Upper lobe of left lung (tissue), 6 donors: Measurements from ENCODE around the gene PCYT1A. TPM values are rescaled to one million over a fixed set of nuclear protein-coding genes. Genes with fewer than 3 reads are reported as not detected.
A peak's percentile ranks its signal among the peaks of the same experiment; 100 is the strongest.
"Not testable (repeated sequence)": the region's sequence is repeated elsewhere in the genome, so short reads cannot be mapped to it uniquely, and the experiment has no call there.

Experiments used
- ATAC-seq, 2 donors: fragments of 200-7000 bp; cut with Tn5 transposase; one replicate each; pipeline ENCODE4 v1.9.1; 2022; ENCODE audit warnings: mild to moderate bottlenecking in 2 of 2, moderate library complexity in 2 of 2; ENCODE audit not compliant: low FRiP score in 2 of 2
- DNase-seq, 2 donors: peaks; one replicate each; pipeline ENCODE4 v3.0.0-alpha.2; 2019 to 2020
- H3K27ac ChIP-seq, 4 donors: fragments of 200-600 bp; sonication (generic); one replicate each; pipeline ENCODE4 v1.5.1; 2016 to 2019
- H3K27me3 ChIP-seq, 4 donors: fragments of 200-600 bp; sonication (generic); one replicate each; pipeline ENCODE4 v1.5.1; 2017 to 2019
- H3K36me3 ChIP-seq, 4 donors: fragments of 200-600 bp; sonication (generic); one replicate each; pipeline ENCODE4 v1.5.1; 2016 to 2019
- H3K4me1 ChIP-seq, 4 donors: fragments of 200-600 bp; sonication (generic); one replicate each; pipeline ENCODE4 v1.5.1; 2018 to 2019
- H3K4me3 ChIP-seq, 4 donors: fragments of 200-600 bp; sonication (generic); one replicate each; pipeline ENCODE4 v1.5.1; 2017 to 2019; ENCODE audit warnings: mild to moderate bottlenecking in 2 of 4, moderate library complexity in 1 of 4
- H3K9me3 ChIP-seq, 4 donors: fragments of 200-600 bp; sonication (generic); one replicate each; pipeline ENCODE4 v1.5.1; 2018 to 2019
- CTCF ChIP-seq, 6 experiments: fragments of 450-650 bp in 4 of 6; fragments of 200-600 bp in 2 of 6; sonication (generic) in 2 of 6; IDR thresholded peaks; one replicate each; pipeline ENCODE4 v1.5.1; 2016 to 2019; ENCODE audit warnings: antibody characterized with exemption in 6 of 6
- EP300 ChIP-seq, 4 donors: sonication (generic); formaldehyde crosslinking; IDR thresholded peaks; one replicate each; pipeline ENCODE4 v1.5.1; 2017; ENCODE audit warnings: antibody characterized with exemption in 4 of 4, control low read depth in 2 of 4
- POLR2A ChIP-seq, 4 donors: fragments of 450-650 bp; IDR thresholded peaks; one replicate each; pipeline ENCODE4 v1.5.1; 2016 to 2017; ENCODE audit warnings: antibody characterized with exemption in 4 of 4, mild to moderate bottlenecking in 2 of 4
- POLR2AphosphoS5 ChIP-seq, 2 donors: sonication (generic); formaldehyde crosslinking; IDR thresholded peaks; one replicate each; pipeline ENCODE4 v1.5.1; 2017; ENCODE audit warnings: antibody characterized with exemption in 2 of 2
- WGBS, 2 donors: methylation state at CpG; one replicate each; pipeline ENCODE4 v1.1.5; 2017 to 2018; 5-methylcytosine and 5-hydroxymethylcytosine counted together
- total RNA-seq, 6 donors: library from RNA; depleted of rRNA in 4 of 6; stranded (reverse); fragments of >200 nt in 4 of 6; gene quantifications; one replicate each; pipeline versions ENCODE4 v1.1.0 to v1.2.1, GENCODE V29; 2016 to 2021
- donor health status: DM: no; HTN: no; CAD: no; lungs with moderate emphysema.
- donor health status: DM: no; HTN: yes; CAD: no; lungs with severe emphysema.

PCYT1A gene
- total RNA-seq, 6 donors from 2014 or later = 51.6 to 75.2 (median 68.5) TPM

GRCh38 chr3:196210673-196211556 lies 76.6 kb downstream of the PCYT1A start, which contains the start of gene ZDHHC19:
Gene ZDHHC19, minus strand, starts transcription at chr3:196211400. Its CDS starts 85 bp downstream, at chr3:196211315.
- H3K27me3 ChIP-seq = no peaks in the 10 kb centered on the region

GRCh38 chr3:196209944-196210672 lies 77.4 kb downstream of the PCYT1A start:
- H3K4me1 ChIP-seq = peaks cover 4 to 10% (median 6%) of the 10 kb centered on the region in 4 donors
- H3K4me3 ChIP-seq, H3K9me3 ChIP-seq, H3K36me3 ChIP-seq, H3K27me3 ChIP-seq, DNase-seq, ATAC-seq, H3K27ac ChIP-seq: not testable (repeated sequence)
- 77 to 86% methylated on average over 11 of the region's 11 CpGs for WGBS, 2 donors

More at GRCh38 chr3:196210673-196211556, 76.6 kb downstream of the PCYT1A start, which contains the start of gene ZDHHC19:
- TF ChIP-seq CTCF (IDR thresholded peaks at IDR 0.05) = no peak
- no peak for TF ChIP-seq EP300 (IDR thresholded peaks at IDR 0.05)
- no peak for TF ChIP-seq POLR2AphosphoS5 (IDR thresholded peaks at IDR 0.05)
- no peak for TF ChIP-seq POLR2A (IDR thresholded peaks at IDR 0.05)
- no peak within 1 kb of the TSS for H3K27ac ChIP-seq
- no peaks in the 10 kb centered on the region for H3K9me3 ChIP-seq
- peaks cover 4 to 10% (median 6%) of the 10 kb centered on the region in 4 donors for H3K4me1 ChIP-seq
- ATAC-seq (no peak), DNase-seq (no peak)
- H3K36me3 ChIP-seq = no peaks in the 10 kb centered on the region
- WGBS, 2 donors = 70 to 72% methylated on average over 11 to 19 of the region's 23 CpGs
- no peak within 1 kb of the TSS for H3K4me3 ChIP-seq

DNA sequence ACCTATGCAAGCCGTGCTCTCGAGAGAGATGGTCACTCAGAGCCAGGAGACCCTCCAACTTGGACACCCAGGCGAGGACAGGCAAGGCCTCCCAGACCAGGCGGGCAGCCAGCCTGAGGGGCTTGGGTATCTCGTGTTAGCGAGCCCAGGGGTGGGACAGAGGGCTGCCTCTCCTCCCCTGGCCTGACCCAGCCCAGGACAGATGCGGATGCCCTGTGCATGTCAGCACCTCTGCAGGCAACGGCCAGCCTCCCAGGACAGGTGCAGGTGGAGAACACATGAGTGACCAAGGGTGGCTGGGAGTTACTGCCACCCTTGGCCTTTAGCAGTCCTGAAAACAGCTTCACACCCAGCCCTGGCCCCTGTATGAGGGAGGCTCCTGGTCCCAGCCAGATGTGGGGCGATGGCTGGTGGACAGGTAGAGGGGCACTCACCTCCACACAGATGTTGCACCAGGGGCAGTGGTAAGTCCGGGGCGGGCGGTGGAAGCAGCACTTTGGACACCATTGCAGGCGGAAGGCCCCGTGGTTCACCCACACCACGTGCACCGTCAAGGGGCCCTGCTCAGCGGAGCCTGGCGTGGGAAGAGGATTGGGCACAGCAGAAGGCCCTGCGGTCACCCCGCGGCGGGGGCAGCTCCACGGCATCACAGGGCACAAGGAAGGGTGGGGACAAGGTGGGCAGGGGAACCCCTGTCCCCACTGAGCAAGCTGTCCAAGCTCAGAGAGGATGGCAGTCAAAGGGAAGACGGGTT lies 78.4 kb downstream of the PCYT1A start:
- TF ChIP-seq POLR2AphosphoS5 (IDR thresholded peaks at IDR 0.05) (no peak), POLR2A (IDR thresholded peaks at IDR 0.05) (no peak), EP300 (IDR thresholded peaks at IDR 0.05) (no peak), CTCF (IDR thresholded peaks at IDR 0.05) (no peak)
- DNase-seq (no peak), ATAC-seq (peak; percentile 4 to 24)
- Histone ChIP-seq H3K9me3 (no peaks in the 10 kb centered on the region), H3K27ac (no peak overlapping the region), H3K4me1 (peaks cover 4 to 10% (median 6%) of the 10 kb centered on the region in 4 donors), H3K4me3 (no peak overlapping the region), H3K36me3 (no peaks in the 10 kb centered on the region), H3K27me3 (no peaks in the 10 kb centered on the region)
- 79 to 92% methylated on average over 14 to 23 of the region's 24 CpGs for WGBS, 2 donors

- Histone ChIP-seq H3K9me3 (no peaks in the 10 kb centered on the region), H3K4me3 (peak overlapping the region; percentile 22 to 53 (median 44)), H3K36me3 (no peaks in the 10 kb centered on the region), H3K4me1 (peaks cover 4 to 10% (median 6%) of the 10 kb centered on the region in 4 donors), H3K27ac (peak overlapping the region in 2 of 4 donors; percentile 15 to 49), H3K27me3 (no peaks in the 10 kb centered on the region)
- 39 to 50% methylated on average over 34 to 39 of the region's 49 CpGs for WGBS, 2 donors
- peak; percentile 69 to 77 for ATAC-seq
- TF ChIP-seq EP300 (IDR thresholded peaks at IDR 0.05) = no peak
- no peak for TF ChIP-seq POLR2AphosphoS5 (IDR thresholded peaks at IDR 0.05)
- TF ChIP-seq CTCF (IDR thresholded peaks at IDR 0.05) = no peak
- TF ChIP-seq POLR2A (IDR thresholded peaks at IDR 0.05) = no peak
- DNase-seq = peak; percentile 49 to 89
Observed at GRCh38 chr3:196207833-196208607, 79.5 kb downstream of the PCYT1A start.
